ENCODE data around the gene COL4A1. TPM values are rescaled to one million over a fixed set of nuclear protein-coding genes. Genes with fewer than 3 reads are reported as not detected.
A peak's percentile ranks its signal among the peaks of the same experiment; 100 is the strongest.

Gene COL4A1
- total RNA-seq, 1 donor from 2014 or later, result 120 TPM

- TF ChIP-seq CTCF (IDR thresholded peaks at IDR 0.05; ENCODE audit: borderline replicate concordance), result no peak
- H3K27ac ChIP-seq (replicated peaks), result peak overlapping the region; percentile 66
- H3K9me3 ChIP-seq (replicated peaks), result no peaks in the 10 kb centered on the region
- H3K4me3 ChIP-seq, result no peak overlapping the region
- H3K36me3 ChIP-seq, result peaks cover 38% of the 10 kb centered on the region
- intact Hi-C loops (cut with micrococcal nuclease), result no loop called here
- peaks cover 73% of the 10 kb centered on the region for H3K4me1 ChIP-seq
- H3K27me3 ChIP-seq (ENCODE audit: low read depth), result no peaks in the 10 kb centered on the region
- DNase-seq, result no peak
Observed at GRCh38 chr13:110215606-110216005, 91.4 kb downstream of the COL4A1 start.

GRCh38 chr13:110214637-110215036 lies 92.3 kb downstream of the COL4A1 start:
- Histone ChIP-seq H3K36me3 (peaks cover 48% of the 10 kb centered on the region), H3K9me3 (replicated peaks) (no peaks in the 10 kb centered on the region), H3K4me1 (peaks cover 65% of the 10 kb centered on the region), H3K27ac (replicated peaks) (peak overlapping the region; percentile 34), H3K27me3 (ENCODE audit: low read depth) (no peaks in the 10 kb centered on the region), H3K4me3 (no peak overlapping the region)
- intact Hi-C loops (cut with micrococcal nuclease), result no loop called here
- TF ChIP-seq CTCF (IDR thresholded peaks at IDR 0.05; ENCODE audit: borderline replicate concordance), result no peak
- no peak for DNase-seq

GRCh38 chr13:110213461-110214074 lies 93.4 kb downstream of the COL4A1 start:
- no peaks in the 10 kb centered on the region for H3K9me3 ChIP-seq (replicated peaks)
- H3K27me3 ChIP-seq (ENCODE audit: low read depth), result no peaks in the 10 kb centered on the region
- DNase-seq, result no peak
- H3K27ac ChIP-seq (replicated peaks), result no peak overlapping the region
- TF ChIP-seq CTCF (IDR thresholded peaks at IDR 0.05; ENCODE audit: borderline replicate concordance), result no peak
- peaks cover 55% of the 10 kb centered on the region for H3K4me1 ChIP-seq
- intact Hi-C loops (cut with micrococcal nuclease), result no loop called here
- no peak overlapping the region for H3K4me3 ChIP-seq
- H3K36me3 ChIP-seq, result peaks cover 59% of the 10 kb centered on the region

GRCh38 chr13:110212529-110212928 lies 94.4 kb downstream of the COL4A1 start:
- no peak for DNase-seq
- Histone ChIP-seq H3K27me3 (ENCODE audit: low read depth) (no peaks in the 10 kb centered on the region), H3K27ac (replicated peaks) (no peak overlapping the region), H3K9me3 (replicated peaks) (no peaks in the 10 kb centered on the region), H3K4me1 (peaks cover 45% of the 10 kb centered on the region), H3K4me3 (no peak overlapping the region), H3K36me3 (peaks cover 69% of the 10 kb centered on the region)
- intact Hi-C loops (cut with micrococcal nuclease), result no loop called here
- no peak for TF ChIP-seq CTCF (IDR thresholded peaks at IDR 0.05; ENCODE audit: borderline replicate concordance)

- Histone ChIP-seq H3K4me3 (no peak overlapping the region), H3K27me3 (ENCODE audit: low read depth) (no peaks in the 10 kb centered on the region), H3K27ac (replicated peaks) (no peak overlapping the region), H3K36me3 (peaks cover 77% of the 10 kb centered on the region), H3K4me1 (peaks cover 37% of the 10 kb centered on the region), H3K9me3 (replicated peaks) (no peaks in the 10 kb centered on the region)
- intact Hi-C loops (cut with micrococcal nuclease), result no loop called here
- DNase-seq, result no peak
- TF ChIP-seq CTCF (IDR thresholded peaks at IDR 0.05; ENCODE audit: borderline replicate concordance), result no peak
Observed at GRCh38 chr13:110211735-110212134, 95.2 kb downstream of the COL4A1 start.

Data from left ventricle myocardium inferior (tissue), 1 donor.